ENCODE data around the gene UBXN1.
A peak's percentile ranks its signal among the peaks of the same experiment; 100 is the strongest.

UBXN1 gene

DNA sequence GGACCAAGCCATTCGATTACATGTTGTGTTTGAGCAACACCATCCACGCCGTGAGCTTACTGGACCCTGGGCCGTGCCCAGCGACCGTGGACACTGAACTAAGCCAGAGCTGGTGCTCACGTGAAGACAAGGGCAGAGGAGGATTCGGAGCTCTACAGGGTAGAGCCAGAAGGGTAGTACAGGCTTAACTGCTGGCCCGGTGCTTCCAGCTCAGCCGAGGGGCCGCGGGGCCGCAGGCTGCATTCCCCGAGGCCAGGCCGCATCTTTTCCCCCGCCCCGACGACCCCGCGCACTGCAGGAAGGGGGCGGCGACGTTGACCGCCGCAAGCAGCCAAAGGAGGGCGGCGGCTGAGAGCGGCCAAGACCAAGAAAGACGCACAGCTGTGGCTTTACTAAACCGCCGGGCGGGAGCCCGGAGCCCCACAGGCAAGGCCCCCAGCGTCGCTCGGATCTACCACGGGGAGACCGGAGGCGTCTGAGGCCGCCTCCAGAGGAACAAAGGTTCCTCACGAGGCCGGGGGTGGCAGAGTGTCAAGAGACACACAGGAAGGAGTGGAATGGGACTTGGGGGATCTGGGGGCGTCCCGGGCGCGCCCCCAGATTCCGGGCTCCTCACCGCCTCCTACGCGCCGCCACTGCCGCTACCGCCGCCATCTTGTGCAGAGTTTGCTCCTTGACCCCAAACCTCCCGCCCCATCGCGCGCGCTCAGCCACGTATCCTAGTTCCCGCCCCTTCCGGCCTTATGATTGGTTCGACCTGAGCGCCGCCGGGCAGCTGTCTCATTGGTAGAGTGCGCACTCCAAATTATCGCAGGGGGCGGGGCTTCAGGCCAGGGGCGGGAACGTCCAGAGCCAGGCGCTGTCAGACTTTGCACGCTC is 32.7 kb downstream of the UBXN1 start, which contains the start of gene GANAB:
TSS of gene GANAB (minus strand) at position 668 of the 879 bp plus-strand sequence. CDS start at position 654, 14 bp downstream.
- peak; percentile 100 for DNase-seq (ENCODE audit: low spot score)

DNA sequence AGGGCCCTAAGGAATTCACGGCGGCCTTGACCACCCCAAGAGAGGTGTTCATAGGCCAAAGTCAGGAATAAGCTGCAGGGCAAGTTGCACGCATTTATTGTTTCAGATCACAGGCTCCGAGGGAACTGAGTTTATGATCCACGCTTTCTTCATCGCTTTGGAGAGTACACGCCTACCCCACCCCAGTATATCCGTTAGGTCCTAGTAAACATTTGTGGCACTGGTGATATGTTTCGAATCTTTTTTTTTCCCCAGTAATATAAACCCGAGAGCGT is 33.3 kb downstream of the UBXN1 start:
- no peak for DNase-seq (ENCODE audit: low spot score)

DNA sequence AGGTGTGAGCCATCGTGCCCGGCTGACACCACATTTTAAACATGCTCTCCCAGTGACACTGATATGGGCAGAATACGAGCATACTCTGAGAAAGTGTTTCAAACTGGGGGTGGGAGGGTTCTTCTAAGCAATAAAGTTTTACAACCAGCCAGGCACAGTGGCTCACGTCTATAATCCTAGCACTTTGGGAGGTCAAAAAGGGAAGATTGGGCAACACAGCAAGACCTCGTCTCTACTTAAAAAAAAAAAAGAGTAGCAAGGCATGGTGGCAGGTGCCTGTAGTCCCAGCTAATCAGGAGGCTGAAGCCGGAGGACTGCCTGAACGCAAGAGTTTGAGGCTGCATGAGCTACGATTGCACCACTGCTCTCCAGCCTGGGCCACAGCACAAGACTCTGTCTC is 34.7 kb downstream of the UBXN1 start:
- no peak for DNase-seq (ENCODE audit: low spot score)

DNA sequence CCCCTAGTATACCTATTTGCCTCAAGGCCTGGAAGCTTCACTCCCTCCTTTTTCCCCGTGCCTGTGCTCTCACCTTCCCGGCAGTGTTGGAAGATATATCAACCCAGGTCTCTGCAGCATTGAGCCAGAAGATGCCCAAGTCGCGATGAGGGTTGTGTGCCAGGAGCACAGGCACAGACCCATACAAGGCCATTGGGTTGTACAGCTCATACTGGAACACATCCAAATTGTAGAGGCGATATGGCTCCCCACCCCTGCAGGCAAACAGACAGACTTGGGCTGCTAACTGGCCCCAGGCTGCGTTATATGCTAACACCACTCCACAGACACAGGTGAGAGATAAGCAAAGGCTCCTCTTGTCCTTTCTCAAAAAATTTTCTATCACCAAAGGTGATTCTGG is 46.4 kb downstream of the UBXN1 start:
- DNase-seq (ENCODE audit: low spot score): no peak

DNA sequence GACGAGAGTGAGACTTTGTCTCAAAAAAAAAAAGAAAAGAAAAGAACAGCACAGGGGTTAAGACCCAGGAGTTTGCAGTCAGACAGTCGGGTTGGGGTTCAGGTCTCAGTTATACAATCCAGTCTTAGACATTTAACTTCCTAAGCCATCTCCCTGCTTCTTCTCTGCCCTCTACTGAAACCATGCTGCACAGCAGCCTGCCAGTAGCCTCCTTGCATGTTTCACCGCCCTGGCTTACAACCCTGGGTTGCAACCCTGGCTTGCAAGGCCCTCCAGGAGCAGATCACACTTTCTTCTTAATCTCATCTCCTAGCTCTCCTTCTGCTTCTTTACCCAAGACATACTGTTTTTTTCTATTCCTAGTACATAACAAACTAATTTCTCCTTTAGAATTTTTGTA is 51.2 kb downstream of the UBXN1 start:
- DNase-seq (ENCODE audit: low spot score): no peak
